ENCODE results near the gene KCNE1. TPM values are rescaled to one million over a fixed set of nuclear protein-coding genes. Genes with fewer than 3 reads are reported as not detected.

The KCNE1 gene
- total and polyA plus RNA-seq, 10 of the 15 experiments (the other 5 are each of a cell fraction or from before 2014, with no cell fraction given), result 0.06 to 0.18 (median 0.09) TPM; not detected in 5

DNA sequence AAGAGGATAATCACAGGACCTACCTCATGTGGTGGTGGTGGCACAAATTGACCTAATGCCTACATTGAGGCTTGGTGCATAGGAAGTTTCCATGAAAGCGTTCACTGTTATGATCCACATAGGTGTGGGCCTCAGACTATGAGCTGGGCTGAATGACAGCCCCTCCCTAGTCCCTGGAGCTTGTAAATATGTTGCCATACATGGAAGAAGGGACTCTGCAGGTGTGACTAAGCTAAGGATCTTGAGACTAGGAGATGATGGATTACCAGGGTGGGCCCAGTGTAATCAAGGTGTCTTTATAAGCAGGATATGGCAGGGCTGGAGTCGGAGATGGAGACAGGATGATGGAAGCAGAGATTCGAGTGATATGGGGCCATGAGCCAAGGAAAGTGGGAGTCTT, 31.0 kb upstream of the KCNE1 start:
- FAIRE-seq (no peak), DNase-seq (ENCODE audit: low read depth, low spot score) (no peak), ATAC-seq (no peak)
- ChIA-PET POLR2A (no interaction called here), SMC1A (ENCODE audit: uncharacterized antibody, unreplicated experiment) (interaction anchor here (0.7 to 1.0 kb wide), 2 partner anchors 11 to 17 kb away, joined by 3 to 4 read pairs; no protein-coding TSS in a partner anchor), CTCF (interaction anchor here (0.9 to 3.0 kb wide), 3 partner anchors 32 to 88 kb away, joined by 3 to 13 read pairs (median 4); no protein-coding TSS in a partner anchor), RAD21 (ENCODE audit: unreplicated experiment) (interaction anchor here (1.3 kb wide), 1 partner anchor 32 kb away, joined by 3 read pairs; no protein-coding TSS in a partner anchor)
- no peak for TF ChIP-seq RFX5 (IDR thresholded peaks at IDR 0.05; ENCODE audit: low read depth, low read length)
- TF ChIP-seq, protein P1, sequence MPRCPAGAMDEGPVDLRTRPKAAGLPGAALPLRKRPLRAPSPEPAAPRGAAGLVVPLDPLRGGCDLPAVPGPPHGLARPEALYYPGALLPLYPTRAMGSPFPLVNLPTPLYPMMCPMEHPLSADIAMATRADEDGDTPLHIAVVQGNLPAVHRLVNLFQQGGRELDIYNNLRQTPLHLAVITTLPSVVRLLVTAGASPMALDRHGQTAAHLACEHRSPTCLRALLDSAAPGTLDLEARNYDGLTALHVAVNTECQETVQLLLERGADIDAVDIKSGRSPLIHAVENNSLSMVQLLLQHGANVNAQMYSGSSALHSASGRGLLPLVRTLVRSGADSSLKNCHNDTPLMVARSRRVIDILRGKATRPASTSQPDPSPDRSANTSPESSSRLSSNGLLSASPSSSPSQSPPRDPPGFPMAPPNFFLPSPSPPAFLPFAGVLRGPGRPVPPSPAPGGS (IDR thresholded peaks at IDR 0.05; ENCODE audit: borderline replicate concordance, insufficient read depth, low read depth, low read length, poor library complexity, severe bottlenecking), result no peak
- no peak for TF ChIP-seq STAT1 (conservative IDR thresholded peaks at IDR 0.05)
- TF ChIP-seq, protein P2, sequence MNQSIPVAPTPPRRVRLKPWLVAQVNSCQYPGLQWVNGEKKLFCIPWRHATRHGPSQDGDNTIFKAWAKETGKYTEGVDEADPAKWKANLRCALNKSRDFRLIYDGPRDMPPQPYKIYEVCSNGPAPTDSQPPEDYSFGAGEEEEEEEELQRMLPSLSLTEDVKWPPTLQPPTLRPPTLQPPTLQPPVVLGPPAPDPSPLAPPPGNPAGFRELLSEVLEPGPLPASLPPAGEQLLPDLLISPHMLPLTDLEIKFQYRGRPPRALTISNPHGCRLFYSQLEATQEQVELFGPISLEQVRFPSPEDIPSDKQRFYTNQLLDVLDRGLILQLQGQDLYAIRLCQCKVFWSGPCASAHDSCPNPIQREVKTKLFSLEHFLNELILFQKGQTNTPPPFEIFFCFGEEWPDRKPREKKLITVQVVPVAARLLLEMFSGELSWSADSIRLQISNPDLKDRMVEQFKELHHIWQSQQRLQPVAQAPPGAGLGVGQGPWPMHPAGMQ (IDR thresholded peaks at IDR 0.05; ENCODE audit: borderline replicate concordance), result no peak
- no peak for TF ChIP-seq NRF1 (conservative IDR thresholded peaks at IDR 0.05; ENCODE audit: low read depth, low read length)
- TF ChIP-seq ZBED1 (IDR thresholded peaks at IDR 0.05; ENCODE audit: borderline replicate concordance), result no peak
- no peak for TF ChIP-seq RBBP5 (conservative IDR thresholded peaks at IDR 0.05)
- TF ChIP-seq, protein P3, sequence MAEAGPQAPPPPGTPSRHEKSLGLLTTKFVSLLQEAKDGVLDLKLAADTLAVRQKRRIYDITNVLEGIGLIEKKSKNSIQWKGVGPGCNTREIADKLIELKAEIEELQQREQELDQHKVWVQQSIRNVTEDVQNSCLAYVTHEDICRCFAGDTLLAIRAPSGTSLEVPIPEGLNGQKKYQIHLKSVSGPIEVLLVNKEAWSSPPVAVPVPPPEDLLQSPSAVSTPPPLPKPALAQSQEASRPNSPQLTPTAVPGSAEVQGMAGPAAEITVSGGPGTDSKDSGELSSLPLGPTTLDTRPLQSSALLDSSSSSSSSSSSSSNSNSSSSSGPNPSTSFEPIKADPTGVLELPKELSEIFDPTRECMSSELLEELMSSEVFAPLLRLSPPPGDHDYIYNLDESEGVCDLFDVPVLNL (IDR thresholded peaks at IDR 0.05; ENCODE audit: low read depth, low read length), result no peak
- no peak for TF ChIP-seq HDAC6 (IDR thresholded peaks at IDR 0.05; ENCODE audit: unreplicated experiment)
- TF ChIP-seq MTA3 (IDR thresholded peaks at IDR 0.05; ENCODE audit: borderline replicate concordance, low read length), result no peak
- no peak for TF ChIP-seq BACH1 (IDR thresholded peaks at IDR 0.05; ENCODE audit: borderline replicate concordance)
- TF ChIP-seq, protein P4, sequence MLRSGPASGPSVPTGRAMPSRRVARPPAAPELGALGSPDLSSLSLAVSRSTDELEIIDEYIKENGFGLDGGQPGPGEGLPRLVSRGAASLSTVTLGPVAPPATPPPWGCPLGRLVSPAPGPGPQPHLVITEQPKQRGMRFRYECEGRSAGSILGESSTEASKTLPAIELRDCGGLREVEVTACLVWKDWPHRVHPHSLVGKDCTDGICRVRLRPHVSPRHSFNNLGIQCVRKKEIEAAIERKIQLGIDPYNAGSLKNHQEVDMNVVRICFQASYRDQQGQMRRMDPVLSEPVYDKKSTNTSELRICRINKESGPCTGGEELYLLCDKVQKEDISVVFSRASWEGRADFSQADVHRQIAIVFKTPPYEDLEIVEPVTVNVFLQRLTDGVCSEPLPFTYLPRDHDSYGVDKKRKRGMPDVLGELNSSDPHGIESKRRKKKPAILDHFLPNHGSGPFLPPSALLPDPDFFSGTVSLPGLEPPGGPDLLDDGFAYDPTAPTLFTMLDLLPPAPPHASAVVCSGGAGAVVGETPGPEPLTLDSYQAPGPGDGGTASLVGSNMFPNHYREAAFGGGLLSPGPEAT (IDR thresholded peaks at IDR 0.05; ENCODE audit: low read depth), result no peak
- no peak for TF ChIP-seq SPI1 (IDR thresholded peaks at IDR 0.05; ENCODE audit: borderline replicate concordance, insufficient read depth, low read depth, low read length)
- TF ChIP-seq, protein P5, sequence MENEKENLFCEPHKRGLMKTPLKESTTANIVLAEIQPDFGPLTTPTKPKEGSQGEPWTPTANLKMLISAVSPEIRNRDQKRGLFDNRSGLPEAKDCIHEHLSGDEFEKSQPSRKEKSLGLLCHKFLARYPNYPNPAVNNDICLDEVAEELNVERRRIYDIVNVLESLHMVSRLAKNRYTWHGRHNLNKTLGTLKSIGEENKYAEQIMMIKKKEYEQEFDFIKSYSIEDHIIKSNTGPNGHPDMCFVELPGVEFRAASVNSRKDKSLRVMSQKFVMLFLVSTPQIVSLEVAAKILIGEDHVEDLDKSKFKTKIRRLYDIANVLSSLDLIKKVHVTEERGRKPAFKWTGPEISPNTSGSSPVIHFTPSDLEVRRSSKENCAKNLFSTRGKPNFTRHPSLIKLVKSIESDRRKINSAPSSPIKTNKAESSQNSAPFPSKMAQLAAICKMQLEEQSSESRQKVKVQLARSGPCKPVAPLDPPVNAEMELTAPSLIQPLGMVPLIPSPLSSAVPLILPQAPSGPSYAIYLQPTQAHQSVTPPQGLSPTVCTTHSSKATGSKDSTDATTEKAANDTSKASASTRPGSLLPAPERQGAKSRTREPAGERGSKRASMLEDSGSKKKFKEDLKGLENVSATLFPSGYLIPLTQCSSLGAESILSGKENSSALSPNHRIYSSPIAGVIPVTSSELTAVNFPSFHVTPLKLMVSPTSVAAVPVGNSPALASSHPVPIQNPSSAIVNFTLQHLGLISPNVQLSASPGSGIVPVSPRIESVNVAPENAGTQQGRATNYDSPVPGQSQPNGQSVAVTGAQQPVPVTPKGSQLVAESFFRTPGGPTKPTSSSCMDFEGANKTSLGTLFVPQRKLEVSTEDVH (IDR thresholded peaks at IDR 0.05; ENCODE audit: low read depth, partially characterized antibody), result no peak
- no peak overlapping the region for H2AFZ ChIP-seq (ENCODE audit: control insufficient read depth, low read depth, low read length)
- H3K4me2 ChIP-seq (ENCODE audit: control insufficient read depth, insufficient read depth), result no peak overlapping the region
- H3K9ac ChIP-seq (ENCODE audit: control insufficient read depth, insufficient read depth, low read length), result no peak overlapping the region
- H4K20me1 ChIP-seq (ENCODE audit: control insufficient read depth, insufficient read depth), result no peaks in the 10 kb centered on the region
- H3K27ac ChIP-seq (ENCODE audit: control insufficient read depth, insufficient read depth), result no peak overlapping the region
- intact Hi-C loops (cut with micrococcal nuclease; ENCODE audit: unreplicated experiment) (no loop called here), in situ Hi-C loops (cut with MboI) (no loop called here)
- peaks cover 38% of the 10 kb centered on the region for H3K4me1 ChIP-seq (ENCODE audit: control insufficient read depth, insufficient read depth, low read length)
- no peaks in the 10 kb centered on the region for H3K27me3 ChIP-seq (replicated peaks in 1 of 2; ENCODE audit: control insufficient read depth in 2 of 2, insufficient read depth in 2 of 2, low read length in 1 of 2)
- no TSS peak for BruUV-seq (replicated peaks)
- 100% methylated on average over 3 of the region's 3 CpGs for WGBS (ENCODE audit: insufficient coverage, insufficient replicate concordance, low lambda C conversion rate, missing lambda C conversion rate)
- H3K36me3 ChIP-seq (ENCODE audit: control insufficient read depth in 2 of 2, insufficient read depth in 2 of 2, low read length in 1 of 2), result no peaks in the 10 kb centered on the region
- H3K79me2 ChIP-seq (ENCODE audit: control insufficient read depth, insufficient read depth, low read length), result no peaks in the 10 kb centered on the region; the same call in 1 of the 2 replicates
- no peak overlapping the region for H3K4me3 ChIP-seq
- peaks cover 2% of the 10 kb centered on the region; the same call in 1 of the 3 replicates for H3K9me3 ChIP-seq (replicated peaks; ENCODE audit: control insufficient read depth, insufficient read depth, low read length)

Measured in GM12878 (cell line).